GM21515 (cell line): ENCODE measurements around the gene TECPR1.
"Not testable (repeated sequence)": the region's sequence is repeated elsewhere in the genome, so short reads cannot be mapped to it uniquely, and the experiment has no call there.

Experiments used
- ATAC-seq: cut with Tn5 transposase; IDR thresholded peaks from one replicate; pipeline ENCODE4 v1.9.1; 2021; ENCODE audit not compliant: unreplicated experiment

TECPR1 gene

DNA sequence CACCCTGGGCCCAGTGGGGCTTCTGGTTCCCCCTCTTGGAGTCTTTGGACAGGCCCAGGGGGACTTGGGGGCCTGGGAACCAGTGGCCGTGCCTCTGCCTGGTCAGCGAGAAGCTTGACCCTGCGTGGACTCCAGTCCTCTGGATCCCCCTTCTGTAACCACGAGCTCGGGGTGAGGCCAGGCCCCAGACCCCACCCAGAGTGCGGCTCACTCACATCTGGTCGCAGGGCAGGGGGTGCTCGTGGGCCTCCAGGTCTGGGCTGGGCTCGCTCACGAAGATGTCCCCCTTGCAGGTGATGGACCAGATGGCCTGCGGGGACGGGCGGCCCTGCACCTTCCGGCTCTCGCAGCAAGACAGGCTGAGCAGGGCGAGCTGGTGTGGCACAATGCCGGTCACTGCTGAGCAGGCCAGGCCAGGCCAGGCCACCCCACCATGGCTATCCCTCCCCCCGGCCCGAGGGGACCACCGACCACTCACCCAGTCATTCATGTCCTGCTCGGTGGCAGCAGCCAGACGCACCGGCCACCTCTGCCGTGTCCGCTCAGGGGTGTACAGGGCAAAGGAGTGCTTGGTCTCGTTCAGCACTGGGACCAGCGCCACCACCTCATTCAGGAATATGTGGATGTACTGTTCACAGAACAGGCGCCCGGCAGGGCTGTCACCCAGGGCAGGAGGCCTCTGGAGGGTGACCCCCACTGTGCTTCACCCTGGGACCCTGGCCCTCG, 21.1 kb downstream of the TECPR1 start:
- ATAC-seq, result no peak

DNA sequence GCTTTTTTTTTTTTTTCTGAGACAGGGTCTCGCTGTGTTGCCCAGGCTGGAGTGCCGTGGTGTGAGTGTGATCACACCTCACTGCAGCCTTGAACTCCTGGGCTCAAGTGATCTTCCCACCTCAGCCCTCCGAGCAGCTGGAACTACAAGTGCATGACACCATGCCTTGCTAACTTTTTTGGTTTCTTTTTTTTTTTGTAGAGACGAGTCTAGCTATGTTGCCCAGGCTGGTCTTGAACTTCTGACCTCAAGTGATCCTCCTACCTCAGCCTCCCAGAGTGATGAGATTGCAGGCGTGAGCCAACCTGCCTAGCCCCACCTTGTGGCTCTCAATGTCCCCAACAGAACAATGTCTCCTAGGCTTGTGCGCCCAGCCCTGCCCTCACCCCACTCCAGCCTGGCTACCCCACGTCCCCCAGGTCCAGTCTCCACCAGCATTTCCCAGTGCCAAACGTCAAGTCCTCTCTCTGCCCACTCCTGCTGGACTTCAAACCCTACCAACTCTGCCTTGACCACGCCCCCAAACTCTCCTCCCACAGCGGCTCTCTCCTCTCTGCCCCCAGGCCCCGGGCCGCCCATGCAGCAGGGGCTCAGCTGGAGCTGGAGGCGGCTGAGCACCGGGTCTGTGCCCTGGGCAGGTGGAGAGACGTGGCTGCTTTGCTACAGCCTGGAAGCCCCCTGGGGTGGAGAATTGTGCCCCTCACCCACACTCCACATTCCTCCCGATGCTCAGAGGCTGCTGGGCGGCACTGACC, 21.9 kb downstream of the TECPR1 start:
- no peak for ATAC-seq

DNA sequence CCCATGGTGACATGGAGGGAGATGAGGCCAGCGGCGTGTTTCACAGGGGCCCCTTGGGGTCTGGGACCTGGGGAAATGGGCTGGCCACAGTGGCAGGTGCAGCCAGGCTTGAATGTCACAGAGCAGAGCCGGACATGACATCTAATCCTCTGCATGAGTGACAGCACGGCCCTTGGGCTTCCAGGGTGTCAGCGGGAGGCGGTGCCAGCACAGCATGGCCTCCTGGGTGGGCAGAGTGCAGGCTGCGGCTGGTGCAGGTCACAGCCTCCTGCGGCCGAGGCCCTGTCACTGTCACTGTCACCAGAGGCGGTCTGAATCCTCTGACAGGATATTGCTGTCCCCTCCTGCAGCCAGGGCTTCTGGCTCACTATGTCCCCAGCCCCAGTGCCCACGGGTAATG, 22.6 kb downstream of the TECPR1 start:
- no peak for ATAC-seq

- no peak for ATAC-seq
These were observed 23.2 kb downstream of the TECPR1 start for GRCh38 chr7:98228801-98229200.

DNA sequence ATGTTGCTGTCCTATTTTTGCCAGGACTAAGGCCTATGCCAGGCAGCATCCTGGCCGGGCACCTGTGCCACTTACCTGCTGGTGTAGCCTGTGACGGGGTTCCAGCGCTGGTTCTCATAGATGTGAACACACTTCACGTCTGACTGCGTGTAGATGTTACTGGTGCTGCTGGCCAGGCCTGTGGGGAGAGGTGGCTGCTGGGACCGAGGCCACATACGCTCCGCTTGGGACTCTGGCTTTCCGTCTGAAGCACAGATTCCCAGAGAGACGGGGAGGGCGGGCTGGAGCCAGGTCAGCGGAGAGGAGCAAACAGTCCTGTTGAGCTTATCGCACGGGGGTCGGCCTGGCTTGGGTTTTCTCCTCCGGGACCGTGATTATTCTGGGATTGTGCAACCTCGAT, 24.1 kb downstream of the TECPR1 start:
- ATAC-seq, result no peak

DNA sequence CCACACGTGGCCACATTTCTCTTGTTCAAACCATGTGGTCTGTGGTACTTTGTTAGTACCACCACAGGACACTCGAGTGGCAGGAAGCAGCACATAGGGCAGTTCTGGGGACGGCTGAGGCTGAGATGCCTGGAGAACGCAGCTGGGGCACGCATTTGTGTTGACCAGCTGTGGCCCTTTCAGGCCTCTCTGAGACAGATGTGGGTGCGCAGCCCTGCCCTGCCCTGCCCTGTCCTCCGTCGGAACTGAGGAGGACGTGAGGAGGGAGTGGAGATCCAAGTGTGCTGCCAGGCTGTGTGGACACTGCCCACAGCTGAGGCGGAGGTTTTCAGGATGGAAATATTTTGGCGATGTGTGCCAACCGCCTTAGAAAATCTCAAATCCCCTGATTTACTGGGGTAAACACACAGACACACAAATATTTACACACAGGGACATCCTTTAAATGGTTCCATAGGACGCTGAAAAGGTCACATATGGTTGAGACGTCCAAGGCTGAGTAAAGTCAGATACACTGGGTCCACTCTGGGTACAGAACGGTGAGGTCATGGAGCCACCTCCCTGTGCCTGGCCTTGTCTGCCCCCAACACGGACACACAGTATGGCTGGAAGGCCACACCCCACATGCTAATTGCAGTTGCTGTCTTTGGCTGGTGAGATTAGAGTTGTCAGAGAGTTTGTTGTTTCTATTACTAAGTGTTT, 26.0 kb downstream of the TECPR1 start:
- ATAC-seq, result no peak

DNA sequence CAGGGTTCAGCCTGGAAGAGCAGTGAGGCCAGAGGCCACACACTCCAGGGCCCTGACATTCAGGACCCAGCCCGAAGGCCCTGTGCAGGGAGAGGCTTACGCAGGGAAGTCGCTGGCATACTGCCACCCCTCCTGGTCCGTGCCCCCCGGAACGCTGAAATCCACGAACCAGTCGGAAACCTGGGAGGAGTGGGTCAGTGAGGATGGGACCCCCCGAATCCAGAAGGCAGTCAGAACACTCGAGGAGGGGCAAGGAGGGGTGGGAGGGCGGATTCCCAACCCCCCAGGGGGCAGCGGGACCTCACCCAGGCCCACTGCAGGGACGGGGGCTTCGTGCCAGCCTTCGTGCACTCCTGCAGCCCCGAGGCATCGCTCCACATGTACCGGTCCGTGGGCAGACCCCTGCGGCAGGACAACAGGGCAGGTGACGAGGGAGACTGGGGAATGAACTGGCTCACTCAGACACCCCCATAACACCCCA, 27.3 kb downstream of the TECPR1 start:
- ATAC-seq, result no peak

- ATAC-seq, result no peak
These were observed 27.9 kb downstream of the TECPR1 start for GRCh38 chr7:98223898-98224700.

- no peak for ATAC-seq
These were observed 28.6 kb downstream of the TECPR1 start for GRCh38 chr7:98223351-98223897.

DNA sequence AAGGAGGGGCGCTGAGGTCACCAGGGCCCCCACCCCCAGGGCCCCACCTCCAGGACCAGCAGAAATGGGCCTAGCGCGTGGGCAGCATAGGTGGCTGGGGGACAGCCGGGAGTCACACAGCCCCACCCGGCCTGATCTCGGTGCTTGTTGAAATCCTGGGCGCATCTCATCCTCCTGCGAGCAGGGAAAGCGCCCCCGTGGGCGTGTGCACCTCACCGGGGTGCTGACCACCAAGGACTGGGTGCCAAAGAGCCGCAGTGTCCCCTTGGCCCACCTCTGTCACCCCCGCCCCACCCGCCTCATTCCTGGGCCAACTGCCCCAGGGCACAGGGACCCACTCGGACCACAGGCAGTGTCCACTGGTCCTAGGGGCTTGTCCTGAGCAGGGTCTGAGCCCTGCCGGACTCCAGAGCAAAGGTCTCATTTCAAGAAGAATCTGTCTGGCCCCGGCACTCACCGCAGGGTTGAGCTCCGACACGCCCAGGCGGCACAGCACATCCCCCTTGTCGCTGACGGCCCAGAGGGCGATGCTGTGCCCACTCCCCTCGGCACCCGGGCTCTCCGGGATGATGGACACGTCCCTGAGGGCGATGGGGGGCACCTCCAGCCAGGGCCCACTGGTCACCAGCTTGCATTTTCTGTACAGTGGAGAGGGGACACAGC, 29.4 kb downstream of the TECPR1 start:
- no peak for ATAC-seq

- no peak for ATAC-seq
These were observed 30.2 kb downstream of the TECPR1 start for GRCh38 chr7:98221611-98222532.

GRCh38 chr7:98219382-98219781, 32.6 kb downstream of the TECPR1 start:
- not testable (repeated sequence) for ATAC-seq

DNA sequence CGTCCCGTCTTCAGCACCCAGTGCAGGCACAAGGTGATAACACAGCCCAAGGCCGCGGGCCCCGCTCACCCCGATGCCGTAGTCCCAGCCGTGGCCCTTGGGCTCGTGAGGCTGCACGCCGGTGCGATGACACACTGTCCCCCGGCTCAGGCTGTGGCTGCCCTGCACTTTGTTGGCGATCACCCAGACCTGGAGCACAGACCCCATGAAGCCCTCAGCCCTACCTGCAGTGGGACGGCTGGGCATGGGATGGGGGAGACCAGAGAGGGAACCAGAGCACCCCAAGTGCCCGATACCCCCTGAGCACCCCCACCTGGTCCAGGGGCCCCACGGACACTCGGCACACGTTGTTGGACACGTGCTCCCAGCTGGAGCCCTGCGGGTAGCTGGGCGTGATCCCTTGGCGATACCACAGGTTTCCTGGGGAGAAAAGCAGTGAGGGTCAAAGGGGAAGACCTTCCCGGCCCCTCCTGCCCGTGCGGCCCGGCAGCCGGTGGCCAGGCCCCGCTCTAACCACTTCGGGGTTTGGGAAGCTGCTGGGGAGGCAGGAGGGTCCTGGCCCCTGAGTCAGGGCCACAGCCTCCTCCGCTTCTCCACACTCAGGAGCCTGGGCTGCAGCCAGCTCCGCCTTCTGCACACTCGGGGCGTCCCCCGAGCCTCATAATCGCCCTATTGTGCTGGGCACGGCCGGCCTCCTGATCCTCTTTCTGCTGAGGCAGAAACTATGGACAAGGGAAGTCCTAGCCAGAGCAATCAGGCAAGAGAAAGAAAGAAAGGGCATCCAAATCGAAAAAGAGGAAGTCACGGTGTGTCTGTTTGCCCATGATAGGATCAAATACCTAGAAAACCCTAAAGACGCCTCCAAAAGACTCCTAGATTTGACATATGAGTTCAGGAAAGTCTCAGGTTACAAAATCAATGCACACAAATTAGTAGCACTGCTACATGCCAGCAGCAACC, 34.1 kb downstream of the TECPR1 start:
- no peak for ATAC-seq

GRCh38 chr7:98216941-98217622, 35.0 kb downstream of the TECPR1 start:
- no peak for ATAC-seq

GRCh38 chr7:98215561-98216495, 36.2 kb downstream of the TECPR1 start:
- no peak for ATAC-seq

DNA sequence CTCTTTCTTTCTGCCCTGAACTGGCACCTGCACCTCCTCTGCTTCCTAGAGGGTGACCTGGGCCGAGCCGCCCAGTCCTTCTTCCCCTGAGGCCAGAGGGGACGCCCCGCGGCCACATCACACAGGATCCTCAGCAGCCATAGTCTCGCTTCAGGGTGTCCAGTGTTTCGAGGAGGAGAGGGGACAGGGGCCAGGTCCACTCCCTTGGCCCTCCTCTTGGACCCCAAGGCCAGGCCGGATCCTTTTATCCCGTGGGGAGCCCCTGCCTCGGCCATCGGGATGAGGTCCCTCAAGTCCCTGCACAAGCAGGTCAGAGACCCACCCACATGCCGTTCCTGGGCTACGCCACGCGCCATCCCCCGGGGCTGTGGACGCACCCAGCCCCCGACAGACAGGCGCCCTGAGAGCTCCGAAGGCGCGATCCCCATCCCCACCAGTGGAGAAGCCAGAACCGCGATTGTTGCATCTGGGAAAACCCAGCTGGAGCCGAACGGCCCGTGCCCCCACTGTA, 37.2 kb downstream of the TECPR1 start:
- ATAC-seq, result no peak
